Islet precursor cell (in vitro differentiated cells): ENCODE data around the gene FRMD4B.
A peak's percentile ranks its signal among the peaks of the same experiment; 100 is the strongest.

Experiments used
- DNase-seq: peaks from one replicate; pipeline ENCODE4 v3.0.0-alpha.2; 2018

The FRMD4B gene

DNA sequence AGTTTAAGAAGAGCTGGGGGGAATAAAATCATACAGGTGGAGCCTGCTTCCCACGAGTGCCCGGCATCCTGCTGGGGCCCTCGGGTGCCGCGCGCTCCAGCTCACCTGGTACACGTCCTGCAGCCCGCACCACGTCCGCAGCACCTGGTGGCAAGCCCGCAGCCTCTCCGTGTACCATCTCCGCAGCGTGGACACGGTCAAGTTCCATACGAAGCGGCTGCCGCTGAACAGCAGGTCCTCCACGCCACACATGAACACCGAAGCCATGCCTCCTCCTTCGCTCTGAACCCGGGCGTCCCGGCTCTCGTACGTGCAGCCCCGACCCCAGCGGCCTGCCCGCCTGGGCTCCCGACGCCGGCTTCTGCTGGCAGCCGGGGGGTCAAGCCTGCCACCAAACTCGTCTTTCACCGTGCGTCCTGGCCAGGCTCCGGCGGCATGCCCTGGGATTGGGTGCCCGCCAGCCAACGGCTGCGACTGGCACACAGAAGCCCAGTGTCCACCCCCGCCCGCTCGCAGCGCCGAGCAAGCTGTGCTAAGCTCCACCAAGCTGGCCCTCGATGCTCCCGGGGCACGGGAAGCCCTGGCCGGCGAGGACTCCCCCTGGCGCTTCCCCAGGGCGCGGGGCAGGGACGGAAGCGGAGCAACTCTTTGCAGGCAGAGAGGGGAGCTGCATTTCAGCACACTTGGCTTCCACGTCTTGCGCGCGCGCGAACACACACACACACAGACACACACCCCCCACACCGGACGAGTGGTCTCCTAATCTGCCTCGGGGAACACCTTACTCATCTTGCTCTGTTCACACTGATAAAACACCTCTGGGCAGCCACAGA lies at the start of gene FRMD4B:
Gene FRMD4B, minus strand, starts transcription at position 366 of the 833 bp plus-strand sequence. Its CDS starts 99 bp downstream, at position 267.
- peak; percentile 88 for DNase-seq

DNA sequence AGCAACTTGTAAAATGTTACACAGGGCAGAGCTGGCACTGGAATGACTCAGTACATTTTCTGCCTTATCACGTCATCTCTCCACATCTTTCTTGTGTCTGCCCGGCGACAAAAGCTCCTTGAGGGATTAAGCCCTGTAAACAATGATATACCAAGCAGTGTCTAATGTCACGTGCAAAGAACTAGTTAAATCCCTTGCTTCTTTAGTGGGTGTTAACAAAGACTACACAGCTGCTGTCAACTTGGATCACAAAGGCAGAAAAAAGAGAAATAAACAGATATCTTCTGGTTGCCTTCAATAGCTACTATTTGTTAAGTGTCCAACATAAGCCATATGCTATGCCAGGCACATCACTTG lies 48.1 kb upstream of the FRMD4B start:
- DNase-seq: peak; percentile 71

DNA sequence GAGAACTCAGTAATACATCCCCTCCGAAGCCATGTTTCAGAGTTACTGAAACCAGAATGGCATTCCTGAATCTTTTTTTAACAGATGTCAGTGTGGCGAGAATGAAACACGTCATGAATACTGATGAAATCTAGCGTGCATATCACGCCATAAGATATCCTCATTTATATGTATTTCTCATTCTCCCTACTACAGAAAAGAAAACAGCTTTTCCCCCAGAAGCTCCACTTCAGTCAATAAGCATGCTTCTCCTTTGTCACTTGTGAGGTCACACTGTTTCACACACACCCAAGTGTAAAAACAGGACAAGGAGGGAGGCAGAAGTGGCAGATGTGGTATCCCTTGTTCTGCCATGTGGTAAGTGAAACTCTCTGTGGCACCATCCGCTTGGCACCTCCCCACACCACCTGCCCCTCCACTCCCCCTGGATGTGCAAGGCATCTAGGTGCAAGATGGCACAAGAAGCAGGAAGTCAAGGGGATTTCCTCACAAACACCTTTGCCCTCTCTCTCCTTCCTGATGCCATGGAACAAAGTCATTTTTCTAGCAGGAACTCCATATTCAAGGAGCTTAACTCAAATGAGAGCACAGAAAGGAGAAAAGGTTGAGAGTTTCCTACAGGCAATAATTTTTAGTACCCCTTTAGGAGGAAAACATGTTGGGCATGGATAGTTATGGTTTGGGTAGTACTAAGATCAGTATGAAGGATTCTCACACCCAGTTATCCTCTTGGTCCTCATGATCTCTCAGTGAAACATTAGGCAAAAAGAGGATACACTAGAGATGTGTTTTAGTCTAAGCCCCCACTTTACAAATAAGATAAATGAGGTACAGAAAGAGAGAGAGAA lies 47.5 kb upstream of the FRMD4B start:
- DNase-seq: no peak

DNA sequence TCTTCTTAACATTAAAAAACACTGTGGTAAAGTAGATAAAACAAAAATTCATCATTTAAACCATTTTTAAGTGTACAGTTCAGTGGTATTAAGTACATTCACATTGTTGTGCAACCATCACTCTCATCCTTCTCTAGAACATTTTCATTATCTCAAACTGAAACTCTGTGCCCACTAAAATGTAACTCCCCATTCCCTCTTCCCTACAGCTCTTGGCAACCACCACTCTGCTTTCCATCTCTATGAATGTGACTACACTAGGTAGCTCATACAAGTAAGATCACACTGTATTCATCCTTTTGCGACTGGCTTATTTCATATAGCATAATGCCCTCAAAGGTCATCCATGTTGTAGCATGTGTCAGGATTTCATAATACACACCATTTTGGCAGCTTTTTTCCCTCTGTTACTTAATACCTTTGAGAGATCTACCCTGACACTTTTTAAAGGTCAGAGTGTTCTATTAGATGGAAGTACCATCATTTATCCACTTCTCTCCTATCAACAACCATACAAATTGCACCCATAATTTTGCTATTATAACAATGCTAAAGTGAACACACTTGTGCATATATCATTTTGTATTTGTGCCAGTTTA lies 42.9 kb upstream of the FRMD4B start:
- no peak for DNase-seq

DNA sequence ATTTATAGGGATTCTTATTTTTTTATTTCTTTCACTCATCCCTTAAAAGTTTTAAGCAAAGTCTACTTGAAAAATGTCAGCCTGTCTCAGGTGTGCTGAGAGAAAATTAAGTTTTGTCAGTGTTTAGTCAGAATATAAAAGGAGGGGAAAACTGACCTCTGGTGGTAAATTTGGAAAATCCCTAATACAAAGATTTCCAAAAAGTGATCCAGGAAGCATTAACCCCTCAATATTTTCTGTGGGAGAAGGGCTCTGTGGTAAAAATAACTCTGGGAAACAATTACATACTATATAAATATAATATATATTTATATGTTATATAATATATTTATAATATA lies 41.0 kb upstream of the FRMD4B start:
- DNase-seq: no peak

DNA sequence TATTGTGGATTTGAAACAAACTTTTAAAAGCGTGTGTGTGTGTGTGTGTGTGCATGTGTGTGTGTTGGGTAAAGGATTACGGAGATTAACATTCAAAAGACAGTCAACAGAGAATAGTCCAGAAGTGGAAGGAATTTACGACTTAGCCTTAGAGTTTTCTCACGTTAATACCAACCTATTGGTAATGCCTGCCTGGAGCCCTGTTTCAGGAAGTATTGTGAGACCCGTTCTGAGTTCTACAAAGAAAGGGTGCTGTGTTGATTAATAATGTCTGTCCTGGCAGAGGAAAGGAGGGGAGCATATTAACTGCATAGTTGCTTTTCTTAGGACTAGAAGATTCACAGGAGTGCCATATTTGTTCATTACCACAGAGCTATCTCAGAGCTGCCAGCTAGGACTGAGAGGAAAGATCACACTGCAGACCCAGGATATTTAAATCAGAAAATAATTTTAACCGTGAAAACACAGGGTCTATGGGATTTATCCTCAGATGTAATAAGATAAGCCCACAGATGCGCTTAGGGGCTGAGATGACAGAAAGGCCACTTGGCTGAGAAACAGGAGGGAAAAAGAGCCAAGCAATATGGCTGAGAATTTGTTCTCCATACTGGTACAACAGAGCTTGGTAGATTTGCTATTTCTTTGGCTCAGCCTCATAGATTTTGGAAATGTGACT lies 40.5 kb upstream of the FRMD4B start:
- DNase-seq: no peak

DNA sequence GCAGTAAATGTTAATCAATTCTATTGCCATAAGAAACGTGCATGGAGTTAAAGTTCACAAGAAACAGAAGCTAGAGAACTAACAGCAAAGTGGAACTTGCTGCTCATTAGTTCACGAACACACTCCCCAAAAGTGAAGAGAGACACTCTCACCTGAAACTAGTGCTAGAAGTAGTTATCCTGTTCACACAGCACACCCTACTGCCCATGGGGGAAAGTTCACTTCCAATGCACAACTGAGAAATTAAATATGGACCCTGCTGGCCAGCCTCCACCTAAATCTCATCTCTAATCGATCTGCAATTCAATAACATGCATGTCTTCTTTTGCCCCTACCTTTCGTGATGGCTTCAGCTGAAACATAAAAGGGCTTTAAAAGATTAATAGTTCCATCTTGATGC lies 39.4 kb upstream of the FRMD4B start:
- peak; percentile 57 for DNase-seq

DNA sequence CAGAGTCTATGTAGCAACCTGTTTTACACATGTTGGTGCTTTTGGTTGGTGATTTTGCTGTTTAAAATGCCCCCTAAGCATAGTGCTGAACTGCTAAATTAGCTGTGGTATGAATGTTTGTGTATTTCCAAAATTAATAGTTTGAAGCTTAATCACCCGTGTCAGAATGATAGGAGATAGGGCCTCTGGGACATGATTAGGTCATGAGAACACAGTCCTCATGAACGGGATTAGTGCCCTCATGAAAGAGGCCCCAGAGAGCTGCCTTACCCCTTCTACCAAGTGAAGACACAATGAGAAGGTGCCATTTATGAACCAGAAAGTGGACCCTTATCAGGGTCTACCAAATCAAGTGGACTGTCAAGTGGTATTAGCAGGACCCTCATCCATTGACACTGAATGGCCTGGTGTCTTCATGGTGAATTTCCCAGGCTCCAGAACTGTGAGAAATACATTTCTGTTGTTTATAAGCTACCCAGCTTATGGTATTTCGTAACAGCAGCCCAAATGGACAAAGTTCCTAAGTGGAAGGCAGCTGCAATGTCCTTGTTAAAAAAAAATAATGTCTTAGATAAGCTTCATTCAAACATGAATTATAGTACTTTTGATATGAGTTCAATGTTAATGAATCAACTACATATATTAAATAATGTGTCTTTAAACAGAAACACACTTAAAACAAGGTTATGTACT lies 37.7 kb upstream of the FRMD4B start:
- DNase-seq: no peak

DNA sequence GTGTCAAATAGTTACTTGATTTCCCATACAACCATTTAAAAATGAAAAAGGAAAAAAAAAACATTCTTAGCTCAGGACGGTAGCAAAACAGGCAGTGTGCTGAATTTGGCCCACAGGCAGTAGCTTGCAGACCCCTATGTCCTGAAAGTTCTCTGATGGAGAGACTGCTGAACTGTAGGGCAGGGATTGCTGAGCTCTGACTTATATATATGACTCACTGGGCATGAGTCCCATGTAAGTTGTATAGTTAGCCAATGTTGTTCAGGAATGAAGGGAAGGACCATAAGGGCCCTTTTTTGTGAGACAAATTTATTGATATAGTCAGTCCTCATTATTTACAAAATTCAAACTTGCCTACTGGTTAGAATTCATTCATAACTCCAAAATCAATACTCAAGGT lies 36.9 kb upstream of the FRMD4B start:
- no peak for DNase-seq

DNA sequence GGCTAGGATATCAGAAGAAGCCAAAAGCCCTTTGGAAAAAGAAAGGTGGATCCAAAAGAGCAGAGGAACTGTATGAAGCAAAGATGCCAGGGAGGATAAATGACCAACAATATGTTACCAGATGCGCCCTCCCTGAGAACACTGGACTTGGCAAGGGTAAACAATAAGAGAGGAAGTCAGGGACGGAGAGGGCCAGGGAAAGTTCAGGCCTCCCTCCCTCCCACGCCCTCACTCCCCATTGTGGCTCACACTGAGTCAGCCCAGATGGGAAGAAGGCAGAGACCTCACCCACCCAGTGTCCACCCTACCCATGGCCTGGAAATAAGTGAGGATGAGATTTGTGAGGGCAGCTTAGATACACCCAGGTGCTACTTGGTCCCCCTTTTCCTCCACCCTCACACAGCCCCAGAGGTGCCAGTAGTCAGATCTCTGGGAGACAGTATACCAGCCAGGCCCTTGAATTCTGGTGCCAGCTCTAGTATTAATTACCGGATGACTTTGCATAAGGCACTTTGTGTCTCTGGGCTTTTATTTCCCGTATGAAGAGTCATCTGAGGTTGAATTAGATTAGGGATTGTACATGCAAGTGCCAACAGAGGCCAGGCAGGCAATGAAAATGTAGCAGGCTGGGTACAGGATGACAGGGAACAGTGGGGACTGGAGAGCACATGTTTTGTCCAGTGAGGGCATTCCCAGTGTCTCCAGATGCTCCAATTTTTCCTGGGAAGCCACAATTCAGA lies 35.1 kb upstream of the FRMD4B start:
- no peak for DNase-seq

DNA sequence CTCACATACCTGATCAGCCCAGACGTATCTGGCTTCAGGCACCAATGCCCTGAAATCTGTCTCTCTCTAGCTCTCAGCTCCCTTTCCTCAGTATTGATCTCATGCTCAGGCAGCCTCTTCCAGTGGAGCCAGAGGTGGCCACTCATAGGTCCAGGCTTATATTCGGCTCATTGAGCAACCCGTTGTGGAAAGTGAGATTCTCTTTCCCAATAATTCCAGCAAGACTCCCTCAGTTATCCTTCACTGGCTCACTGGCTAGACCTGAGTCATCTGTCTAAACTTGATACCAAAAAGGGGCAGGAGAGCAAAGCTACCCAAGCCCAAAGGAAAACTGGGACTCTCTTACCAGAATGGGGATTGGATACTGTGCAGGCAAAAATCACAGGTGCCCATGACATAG lies 33.4 kb upstream of the FRMD4B start:
- DNase-seq: no peak

DNA sequence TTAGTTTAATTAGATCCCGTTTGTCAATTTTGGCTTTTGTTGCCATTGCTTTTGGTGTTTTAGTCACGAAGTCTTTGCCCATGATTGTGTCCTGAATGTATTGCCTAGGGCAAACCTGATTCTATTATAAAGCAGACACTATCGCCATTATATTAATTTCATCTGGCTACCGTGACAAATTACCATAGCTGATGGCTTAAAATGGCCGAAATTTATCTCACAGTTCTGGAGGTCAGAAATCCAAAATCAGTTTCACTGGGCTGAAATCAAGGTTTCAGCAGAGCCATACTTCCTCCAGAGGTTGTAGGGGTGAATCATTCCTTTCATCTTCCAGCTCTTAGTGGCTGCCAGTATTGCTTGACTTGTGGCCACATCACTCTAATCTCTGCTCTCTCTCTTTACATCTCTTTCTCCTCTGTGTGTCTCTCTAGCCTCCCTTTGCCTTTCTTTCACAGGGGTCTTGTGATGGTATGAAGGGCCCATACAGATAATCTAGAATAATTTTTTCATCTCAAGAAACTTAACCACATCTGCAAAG lies 31.7 kb upstream of the FRMD4B start:
- DNase-seq: no peak

DNA sequence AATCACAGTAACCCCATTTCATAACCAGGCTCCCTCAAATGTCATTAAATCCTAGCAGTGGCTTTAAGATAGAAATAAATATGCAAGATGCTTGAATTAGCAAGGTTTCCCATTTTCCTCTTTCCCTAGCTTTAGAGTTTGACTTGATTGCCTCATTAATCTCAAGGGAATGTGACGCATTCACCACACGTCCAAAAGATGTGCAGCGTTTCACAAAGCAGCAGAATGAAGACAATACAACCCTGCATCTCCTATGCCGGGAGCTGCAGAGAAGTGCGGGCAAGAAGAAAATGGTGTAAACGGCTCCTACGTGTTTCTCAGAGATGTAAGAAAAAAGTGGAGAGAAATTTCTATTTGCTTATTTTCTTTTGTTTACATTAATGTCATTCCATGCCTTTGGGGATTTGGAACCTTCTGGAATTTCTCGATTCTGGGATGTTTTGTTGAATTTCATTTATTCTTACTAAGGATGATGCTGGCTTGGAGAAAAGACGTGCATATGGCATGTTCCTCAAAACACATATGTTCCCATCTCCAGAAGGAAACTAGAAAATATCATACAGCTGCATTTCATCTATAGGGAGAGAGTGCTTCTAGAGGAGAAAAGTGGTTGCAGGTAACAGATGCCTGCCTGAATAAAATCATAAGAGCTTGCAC lies 27.8 kb upstream of the FRMD4B start:
- no peak for DNase-seq

DNA sequence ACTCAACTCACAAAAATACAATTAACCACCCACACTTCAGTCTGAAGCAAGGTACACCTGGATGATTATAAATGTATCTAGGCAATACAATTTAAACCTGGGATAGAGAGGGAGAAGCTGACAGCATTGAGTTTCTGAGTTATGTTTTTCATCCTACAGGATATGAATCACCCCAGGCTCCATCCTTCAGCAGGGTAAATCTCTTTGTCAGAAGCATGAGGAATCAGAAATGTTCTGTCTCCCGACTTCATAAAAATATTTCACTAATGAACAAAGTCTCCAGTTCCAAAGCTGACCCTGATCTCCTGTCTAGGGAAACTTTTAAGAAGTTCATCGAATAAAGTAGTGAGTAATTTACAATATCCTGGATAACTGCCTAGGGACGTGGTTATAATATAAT lies 25.5 kb upstream of the FRMD4B start:
- DNase-seq: no peak

DNA sequence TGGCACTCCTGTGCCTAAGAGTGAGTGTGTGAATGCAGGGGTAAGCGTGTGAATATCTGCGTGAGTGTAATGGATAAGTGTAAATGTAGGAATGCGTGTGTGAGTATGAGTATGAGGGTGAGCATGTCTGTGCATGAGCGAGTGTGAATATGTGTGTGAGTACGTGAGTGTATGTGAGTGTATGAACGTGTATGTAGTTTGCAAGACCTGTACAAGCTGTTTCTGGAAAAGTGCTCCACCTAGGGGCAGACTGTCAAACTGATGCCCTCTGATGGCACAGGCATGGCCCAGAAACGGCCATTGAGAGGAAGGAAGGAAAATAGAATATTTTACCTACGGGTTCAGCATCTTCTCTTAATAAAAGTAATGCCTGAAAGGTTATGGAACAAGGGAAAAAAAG lies 24.4 kb upstream of the FRMD4B start:
- DNase-seq: peak; percentile 82

DNA sequence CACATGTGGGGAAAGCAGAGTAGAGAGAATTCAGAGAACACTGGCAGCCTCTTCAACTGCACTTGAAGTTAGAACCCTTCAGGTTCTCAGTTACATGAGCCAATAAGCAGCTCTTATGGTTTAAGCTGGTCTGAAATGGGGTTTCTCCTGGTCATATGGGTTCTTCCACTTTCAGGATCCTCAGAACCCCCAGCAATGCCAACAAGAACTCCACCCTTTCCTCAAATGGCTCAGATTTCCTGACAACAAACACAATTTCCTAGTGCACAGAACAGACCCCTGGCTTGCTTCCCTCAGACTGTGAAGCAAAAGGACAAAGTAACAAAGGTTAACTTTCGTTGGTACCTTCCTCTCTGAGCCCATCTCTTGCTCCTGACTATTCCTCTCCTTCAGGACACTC lies 23.9 kb upstream of the FRMD4B start:
- no peak for DNase-seq

DNA sequence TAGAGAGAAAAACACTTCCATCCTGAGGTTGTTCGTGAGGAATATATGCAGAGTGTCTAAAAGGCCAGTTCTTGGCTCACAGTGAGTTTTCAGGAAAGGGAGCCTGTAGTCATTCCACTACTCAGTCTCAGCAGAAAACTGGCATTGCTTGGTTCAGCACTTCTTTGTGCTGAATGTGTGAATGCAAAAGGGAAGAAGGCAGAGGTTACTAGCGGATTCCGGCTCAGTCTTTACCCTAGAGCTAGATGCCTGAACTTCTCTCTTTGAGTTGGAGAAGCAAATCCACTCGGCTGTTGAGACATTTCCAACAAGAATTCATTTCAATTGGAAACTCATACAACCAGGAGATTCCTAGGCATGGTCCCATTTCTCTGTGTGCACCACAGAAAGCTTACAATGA lies 23.1 kb upstream of the FRMD4B start:
- DNase-seq: no peak

DNA sequence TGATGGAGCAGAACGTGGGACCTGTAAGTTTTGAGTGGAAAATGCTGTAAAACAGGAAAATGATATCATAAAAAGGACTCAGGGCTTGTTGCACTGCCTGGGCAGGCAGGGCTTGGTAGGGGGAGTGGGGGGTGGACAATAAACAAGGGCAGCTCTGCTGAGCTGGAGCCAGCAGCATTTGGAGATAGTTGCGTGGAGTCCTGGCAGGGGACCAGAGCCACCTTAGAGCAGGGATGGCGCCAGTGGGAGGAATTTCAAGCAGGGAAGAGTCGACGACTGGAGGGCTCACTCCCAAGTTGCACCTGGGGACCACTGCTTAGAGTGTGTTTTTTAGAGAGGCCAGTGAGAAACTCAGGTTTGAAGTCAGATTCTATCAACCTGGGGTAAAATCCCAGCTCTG lies 22.7 kb upstream of the FRMD4B start:
- no peak for DNase-seq

DNA sequence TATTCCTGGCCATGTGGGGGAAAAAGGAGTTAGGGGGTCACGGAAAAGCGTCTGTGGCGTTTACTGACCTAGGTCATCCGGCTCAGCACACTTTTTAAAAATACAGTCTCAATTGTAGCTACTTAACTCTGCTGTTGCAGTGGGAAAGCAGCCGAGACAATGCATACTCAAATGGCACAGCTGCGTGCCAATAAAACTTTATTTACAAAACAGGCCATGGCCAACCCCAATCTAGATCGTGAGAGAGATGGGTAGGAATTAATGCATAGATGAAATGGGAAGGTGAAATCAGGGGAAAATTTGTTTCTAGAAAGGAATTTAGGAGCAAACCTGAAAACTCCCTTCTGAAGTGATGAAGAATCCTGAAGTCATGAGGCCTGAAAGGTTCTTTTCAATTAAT lies 22.0 kb upstream of the FRMD4B start:
- no peak for DNase-seq

DNA sequence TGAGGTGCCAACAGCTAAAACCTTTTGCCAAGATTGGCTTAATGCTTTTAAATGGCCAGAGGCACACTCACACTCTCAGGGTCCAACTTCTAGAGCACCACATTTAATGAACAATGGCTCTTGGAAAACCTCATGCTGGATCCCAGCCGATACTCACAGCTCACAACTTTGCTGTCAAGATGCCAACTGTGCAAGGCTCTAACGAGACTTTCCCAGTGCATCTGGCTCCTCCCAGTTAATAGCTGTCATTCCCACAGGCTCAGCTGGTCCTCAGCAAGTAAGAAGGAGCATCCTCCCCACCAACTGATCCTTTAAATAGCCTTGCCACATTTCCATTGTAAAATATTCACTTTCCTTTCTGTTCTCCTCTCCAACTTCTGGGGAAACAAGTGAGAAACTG lies 20.3 kb upstream of the FRMD4B start:
- no peak for DNase-seq

DNA sequence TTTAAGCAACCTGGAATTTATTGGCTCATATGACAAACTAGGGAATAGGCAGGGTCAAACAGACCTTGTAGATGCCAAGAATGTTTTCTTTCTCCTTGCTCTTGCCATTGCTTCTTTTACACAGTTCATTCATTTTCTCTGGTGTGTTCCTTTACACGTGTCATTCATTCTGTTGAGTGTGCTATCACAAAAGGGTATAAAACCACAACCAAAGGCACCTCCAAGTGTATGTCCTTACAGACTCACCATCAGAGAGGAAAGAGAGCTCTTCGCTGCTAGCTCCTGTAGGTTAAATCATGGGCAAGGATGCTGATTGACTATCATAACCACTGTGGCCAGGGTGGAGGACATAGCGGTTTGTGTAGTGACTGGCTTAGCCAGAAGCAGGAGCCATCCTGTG lies 19.2 kb upstream of the FRMD4B start:
- DNase-seq: no peak
